ENCODE measurements around the gene DNASE1L2. TPM values are rescaled to one million over a fixed set of nuclear protein-coding genes. Genes with fewer than 3 reads are reported as not detected.

DNASE1L2 gene
- total and polyA plus RNA-seq, 9 donors, result 0.60 to 1.2 (median 0.85) TPM

GRCh38 chr16:2267913-2268666 lies 31.8 kb downstream of the DNASE1L2 start, which contains the start of gene RNPS1:
Gene RNPS1, minus strand, starts transcription at chr16:2268126. Its CDS starts 3,483 bp downstream, at chr16:2264643.
- WGBS (ENCODE audit: insufficient coverage), result under 1% methylated on average over 85 of the region's 88 CpGs
- H3K9me3 ChIP-seq (replicated peaks; ENCODE audit: control insufficient read depth, low read depth, low read length), result no peaks in the 10 kb centered on the region
- peak within 1 kb of the TSS; percentile 97 for H3K27ac ChIP-seq (ENCODE audit: low read length)
- peaks cover 27% of the 10 kb centered on the region for H3K4me1 ChIP-seq (ENCODE audit: control insufficient read depth, insufficient read depth, low read length)
- H3K4me3 ChIP-seq (ENCODE audit: low read length), result peak within 1 kb of the TSS; percentile 77
- H3K36me3 ChIP-seq (ENCODE audit: control insufficient read depth, insufficient read depth, low read length), result peaks cover 19% of the 10 kb centered on the region
- no peaks in the 10 kb centered on the region for H3K27me3 ChIP-seq (ENCODE audit: control insufficient read depth, insufficient read depth, low read length)
- DNase-seq, result peak; percentile 99

DNA sequence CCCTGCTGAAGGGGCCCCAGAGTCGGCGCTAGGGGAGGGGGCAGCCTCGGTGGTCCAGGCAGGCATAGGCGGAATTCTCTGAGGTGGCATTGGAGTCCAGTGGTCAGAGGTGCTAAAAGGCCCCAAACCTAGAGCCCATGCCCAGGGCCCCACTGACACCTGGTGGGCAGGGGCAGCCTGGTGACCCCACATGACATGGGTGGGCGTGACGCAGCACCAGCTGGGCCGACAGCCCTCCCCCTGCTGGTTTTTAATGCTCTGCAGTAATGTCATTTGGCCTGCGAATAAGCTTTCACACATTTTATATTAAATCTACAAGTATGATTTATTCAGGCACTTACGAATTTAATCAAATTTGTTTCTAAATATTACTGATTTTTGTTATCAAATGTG lies 33.8 kb downstream of the DNASE1L2 start:
- 88% methylated on average over 5 of the region's 9 CpGs for WGBS (ENCODE audit: insufficient coverage)
- no peaks in the 10 kb centered on the region for H3K9me3 ChIP-seq (replicated peaks; ENCODE audit: control insufficient read depth, low read depth, low read length)
- peaks cover 27% of the 10 kb centered on the region for H3K4me1 ChIP-seq (ENCODE audit: control insufficient read depth, insufficient read depth, low read length)
- H3K27me3 ChIP-seq (ENCODE audit: control insufficient read depth, insufficient read depth, low read length), result no peaks in the 10 kb centered on the region
- H3K36me3 ChIP-seq (ENCODE audit: control insufficient read depth, insufficient read depth, low read length), result no peaks in the 10 kb centered on the region
- H3K27ac ChIP-seq (ENCODE audit: low read length), result no peak overlapping the region
- DNase-seq, result no peak
- no peak overlapping the region for H3K4me3 ChIP-seq (ENCODE audit: low read length)

- Histone ChIP-seq H3K9me3 (replicated peaks; ENCODE audit: control insufficient read depth, low read depth, low read length) (no peaks in the 10 kb centered on the region), H3K27ac (ENCODE audit: low read length) (no peak overlapping the region), H3K36me3 (ENCODE audit: control insufficient read depth, insufficient read depth, low read length) (no peaks in the 10 kb centered on the region), H3K4me3 (ENCODE audit: low read length) (no peak overlapping the region), H3K4me1 (ENCODE audit: control insufficient read depth, insufficient read depth, low read length) (peaks cover 31% of the 10 kb centered on the region), H3K27me3 (ENCODE audit: control insufficient read depth, insufficient read depth, low read length) (no peaks in the 10 kb centered on the region)
- DNase-seq, result no peak
- 57% methylated on average over 11 of the region's 15 CpGs for WGBS (ENCODE audit: insufficient coverage)
These were observed 34.6 kb downstream of the DNASE1L2 start for GRCh38 chr16:2270588-2271470.

DNA sequence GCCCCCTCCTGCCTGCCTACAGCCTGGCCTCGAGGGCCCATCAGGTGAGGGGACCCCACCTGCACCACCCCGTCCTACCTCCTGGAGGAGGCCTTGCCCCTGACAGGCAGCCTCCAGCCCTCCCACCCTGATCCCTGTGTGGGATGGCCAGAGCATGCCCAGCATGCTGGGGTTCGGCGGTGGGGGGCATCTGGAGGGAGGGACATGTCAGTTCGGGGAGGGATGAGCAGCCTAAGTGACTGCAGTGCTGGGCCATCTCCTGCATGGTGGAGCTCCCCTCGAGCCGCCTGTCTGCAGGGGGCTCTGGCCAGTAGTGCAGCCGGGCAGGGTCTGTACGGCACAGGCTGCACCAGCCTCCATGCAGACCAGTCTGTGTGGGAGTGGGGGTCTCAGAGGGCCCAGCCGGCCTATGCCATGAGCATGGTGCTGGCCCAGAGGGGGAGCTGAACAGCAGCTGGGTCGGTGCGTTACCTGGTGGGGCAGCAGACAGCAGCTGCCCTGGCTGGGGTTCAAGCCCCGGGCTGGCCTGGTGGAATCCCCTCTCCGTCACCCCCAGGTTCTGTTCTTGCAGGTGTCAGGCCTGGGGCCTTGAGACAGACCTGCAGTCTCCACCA lies 35.7 kb downstream of the DNASE1L2 start:
- Histone ChIP-seq H3K4me3 (ENCODE audit: low read length) (no peak overlapping the region), H3K27ac (ENCODE audit: low read length) (no peak overlapping the region), H3K36me3 (ENCODE audit: control insufficient read depth, insufficient read depth, low read length) (no peaks in the 10 kb centered on the region), H3K4me1 (ENCODE audit: control insufficient read depth, insufficient read depth, low read length) (peaks cover 34% of the 10 kb centered on the region), H3K27me3 (ENCODE audit: control insufficient read depth, insufficient read depth, low read length) (no peaks in the 10 kb centered on the region), H3K9me3 (replicated peaks; ENCODE audit: control insufficient read depth, low read depth, low read length) (no peaks in the 10 kb centered on the region)
- 89% methylated on average over 9 of the region's 14 CpGs for WGBS (ENCODE audit: insufficient coverage)
- DNase-seq, result no peak

GRCh38 chr16:2273484-2273883 lies 37.2 kb downstream of the DNASE1L2 start:
- peaks cover 4% of the 10 kb centered on the region for H3K36me3 ChIP-seq (ENCODE audit: control insufficient read depth, insufficient read depth, low read length)
- H3K27me3 ChIP-seq (ENCODE audit: control insufficient read depth, insufficient read depth, low read length), result no peaks in the 10 kb centered on the region
- WGBS (ENCODE audit: insufficient coverage), result 74% methylated on average over 16 of the region's 16 CpGs
- no peak overlapping the region for H3K4me3 ChIP-seq (ENCODE audit: low read length)
- DNase-seq, result no peak
- peaks cover 37% of the 10 kb centered on the region for H3K4me1 ChIP-seq (ENCODE audit: control insufficient read depth, insufficient read depth, low read length)
- no peaks in the 10 kb centered on the region for H3K9me3 ChIP-seq (replicated peaks; ENCODE audit: control insufficient read depth, low read depth, low read length)
- no peak overlapping the region for H3K27ac ChIP-seq (ENCODE audit: low read length)

GRCh38 chr16:2273931-2274330 lies 37.7 kb downstream of the DNASE1L2 start:
- no peak for DNase-seq
- Histone ChIP-seq H3K27me3 (ENCODE audit: control insufficient read depth, insufficient read depth, low read length) (no peaks in the 10 kb centered on the region), H3K27ac (ENCODE audit: low read length) (no peak overlapping the region), H3K36me3 (ENCODE audit: control insufficient read depth, insufficient read depth, low read length) (peaks cover 4% of the 10 kb centered on the region), H3K9me3 (replicated peaks; ENCODE audit: control insufficient read depth, low read depth, low read length) (no peaks in the 10 kb centered on the region), H3K4me3 (ENCODE audit: low read length) (no peak overlapping the region), H3K4me1 (ENCODE audit: control insufficient read depth, insufficient read depth, low read length) (peaks cover 36% of the 10 kb centered on the region)
- WGBS (ENCODE audit: insufficient coverage), result 81% methylated on average over 10 of the region's 10 CpGs

- H3K4me3 ChIP-seq (ENCODE audit: low read length), result no peak overlapping the region
- no peaks in the 10 kb centered on the region for H3K27me3 ChIP-seq (ENCODE audit: control insufficient read depth, insufficient read depth, low read length)
- DNase-seq, result peak; percentile 48
- H3K27ac ChIP-seq (ENCODE audit: low read length), result no peak overlapping the region
- peaks cover 18% of the 10 kb centered on the region for H3K4me1 ChIP-seq (ENCODE audit: control insufficient read depth, insufficient read depth, low read length)
- peaks cover 7% of the 10 kb centered on the region for H3K36me3 ChIP-seq (ENCODE audit: control insufficient read depth, insufficient read depth, low read length)
- no peaks in the 10 kb centered on the region for H3K9me3 ChIP-seq (replicated peaks; ENCODE audit: control insufficient read depth, low read depth, low read length)
- WGBS (ENCODE audit: insufficient coverage), result 75% methylated on average over 19 of the region's 30 CpGs
These were observed 39.5 kb downstream of the DNASE1L2 start for GRCh38 chr16:2275476-2276367.

GRCh38 chr16:2276368-2277195 lies 40.3 kb downstream of the DNASE1L2 start:
- no peak overlapping the region for H3K4me3 ChIP-seq (ENCODE audit: low read length)
- peaks cover 12% of the 10 kb centered on the region for H3K36me3 ChIP-seq (ENCODE audit: control insufficient read depth, insufficient read depth, low read length)
- no peaks in the 10 kb centered on the region for H3K27me3 ChIP-seq (ENCODE audit: control insufficient read depth, insufficient read depth, low read length)

More at GRCh38 chr16:2276368-2277195, 40.3 kb downstream of the DNASE1L2 start:
- no peak for DNase-seq
- Histone ChIP-seq H3K27ac (ENCODE audit: low read length) (no peak overlapping the region), H3K4me1 (ENCODE audit: control insufficient read depth, insufficient read depth, low read length) (peaks cover 17% of the 10 kb centered on the region), H3K9me3 (replicated peaks; ENCODE audit: control insufficient read depth, low read depth, low read length) (no peaks in the 10 kb centered on the region)
- WGBS (ENCODE audit: insufficient coverage), result 42% methylated on average over 17 of the region's 26 CpGs

Data from muscle of leg (tissue), 11 donors.